NB4 (cell line): ENCODE results near the gene PSMG3.

Source experiments
- CTCF ChIP-seq: IDR thresholded peaks from one replicate; pipeline ENCODE4 v1.5.1; 2012; ENCODE audit warnings: low read depth, low read length
- POLR2A ChIP-seq: IDR thresholded peaks from 2 replicates; pipeline ENCODE4 v1.6.1; 2011; ENCODE audit warnings: mild to moderate bottlenecking; ENCODE audit not compliant: insufficient read length; ENCODE audit errors: extremely low read depth

DNA sequence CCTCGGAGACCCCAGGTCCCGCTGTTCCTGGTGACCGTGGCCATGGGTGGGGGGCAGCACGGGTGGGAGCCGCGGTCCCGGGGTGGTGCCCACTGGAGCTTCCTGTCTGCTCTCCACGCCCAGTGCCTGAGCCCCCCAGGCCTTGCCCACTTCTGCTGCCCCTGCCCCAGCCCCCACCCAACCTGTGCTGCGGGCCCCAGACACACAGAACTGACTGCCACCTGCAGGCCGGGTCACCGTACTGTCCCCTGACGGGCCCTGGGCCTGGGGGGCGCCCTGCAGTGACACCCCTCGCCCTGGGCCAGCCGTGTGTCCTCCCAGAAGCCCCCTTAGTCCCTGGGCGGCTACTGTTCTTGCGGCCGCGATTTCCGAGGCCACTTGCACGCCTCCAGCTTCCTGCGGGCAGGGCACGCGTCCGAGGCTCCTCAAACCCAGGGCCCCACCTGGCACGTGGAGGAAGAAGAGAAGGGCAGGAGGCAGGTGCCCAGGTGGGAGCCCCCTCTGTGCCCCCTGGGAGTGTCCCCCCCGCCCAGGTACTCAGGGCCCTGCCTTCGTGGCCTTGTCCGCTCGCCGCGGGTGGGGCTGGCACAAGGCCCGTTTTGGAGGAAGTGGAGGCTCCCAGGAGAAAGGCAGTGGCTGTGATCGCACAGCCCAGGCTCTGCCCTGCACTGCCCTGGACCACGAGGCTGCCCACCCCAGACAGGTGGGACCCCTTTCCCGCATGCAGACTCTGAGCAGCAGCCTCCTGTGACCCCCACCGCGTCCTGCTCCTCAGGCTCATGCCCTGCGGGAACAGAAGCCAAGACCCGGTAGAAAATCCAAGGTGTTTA is 24.2 kb downstream of the PSMG3 start:
- TF ChIP-seq CTCF: no peak
- no peak for TF ChIP-seq POLR2A
